HG02763 (cell line): ENCODE data around the gene CEBPA.
"Not testable (repeated sequence)": the region's sequence is repeated elsewhere in the genome, so short reads cannot be mapped to it uniquely, and the experiment has no call there.

ENCODE experiments used
- ATAC-seq: cut with Tn5 transposase; IDR thresholded peaks from one replicate; pipeline ENCODE4 v1.9.1; 2021; ENCODE audit warnings: mild to moderate bottlenecking, moderate library complexity; ENCODE audit not compliant: unreplicated experiment

The CEBPA gene

DNA sequence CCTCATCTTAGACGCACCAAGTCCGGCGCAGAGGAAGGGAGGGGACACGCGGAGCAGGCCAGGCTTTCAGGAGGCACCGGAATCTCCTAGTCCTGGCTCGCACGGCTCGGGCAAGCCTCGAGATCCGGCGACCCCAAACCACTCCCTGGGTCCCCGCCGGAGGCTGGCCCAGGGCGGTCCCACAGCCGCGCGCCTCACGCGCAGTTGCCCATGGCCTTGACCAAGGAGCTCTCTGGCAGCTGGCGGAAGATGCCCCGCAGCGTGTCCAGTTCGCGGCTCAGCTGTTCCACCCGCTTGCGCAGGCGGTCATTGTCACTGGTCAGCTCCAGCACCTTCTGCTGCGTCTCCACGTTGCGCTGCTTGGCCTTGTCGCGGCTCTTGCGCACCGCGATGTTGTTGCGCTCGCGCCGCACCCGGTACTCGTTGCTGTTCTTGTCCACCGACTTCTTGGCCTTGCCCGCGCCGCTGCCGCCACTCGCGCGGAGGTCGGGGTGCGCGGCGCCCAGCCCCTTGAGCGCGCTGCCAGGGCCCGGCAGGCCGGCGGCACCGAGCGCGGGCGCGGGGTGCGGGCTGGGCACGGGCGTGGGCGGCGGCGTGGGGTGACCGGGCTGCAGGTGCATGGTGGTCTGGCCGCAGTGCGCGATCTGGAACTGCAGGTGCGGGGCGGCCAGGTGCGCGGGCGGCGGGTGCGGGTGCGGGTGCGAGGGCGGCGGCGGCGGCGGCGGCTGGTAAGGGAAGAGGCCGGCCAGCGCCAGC is 1.0 kb downstream of the CEBPA start:
- ATAC-seq = no peak

DNA sequence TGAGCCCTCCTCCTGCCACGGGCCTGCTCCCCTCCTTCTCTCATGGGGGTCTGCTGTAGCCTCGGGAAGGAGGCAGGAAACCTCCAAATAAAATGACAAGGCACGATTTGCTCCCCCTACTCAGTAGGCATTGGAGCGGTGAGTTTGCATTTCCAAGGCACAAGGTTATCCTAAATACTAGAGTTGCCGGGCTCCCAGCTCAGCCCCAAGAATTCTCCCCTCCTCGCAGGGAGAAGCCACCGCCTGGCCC is 1.5 kb downstream of the CEBPA start:
- no peak for ATAC-seq

DNA sequence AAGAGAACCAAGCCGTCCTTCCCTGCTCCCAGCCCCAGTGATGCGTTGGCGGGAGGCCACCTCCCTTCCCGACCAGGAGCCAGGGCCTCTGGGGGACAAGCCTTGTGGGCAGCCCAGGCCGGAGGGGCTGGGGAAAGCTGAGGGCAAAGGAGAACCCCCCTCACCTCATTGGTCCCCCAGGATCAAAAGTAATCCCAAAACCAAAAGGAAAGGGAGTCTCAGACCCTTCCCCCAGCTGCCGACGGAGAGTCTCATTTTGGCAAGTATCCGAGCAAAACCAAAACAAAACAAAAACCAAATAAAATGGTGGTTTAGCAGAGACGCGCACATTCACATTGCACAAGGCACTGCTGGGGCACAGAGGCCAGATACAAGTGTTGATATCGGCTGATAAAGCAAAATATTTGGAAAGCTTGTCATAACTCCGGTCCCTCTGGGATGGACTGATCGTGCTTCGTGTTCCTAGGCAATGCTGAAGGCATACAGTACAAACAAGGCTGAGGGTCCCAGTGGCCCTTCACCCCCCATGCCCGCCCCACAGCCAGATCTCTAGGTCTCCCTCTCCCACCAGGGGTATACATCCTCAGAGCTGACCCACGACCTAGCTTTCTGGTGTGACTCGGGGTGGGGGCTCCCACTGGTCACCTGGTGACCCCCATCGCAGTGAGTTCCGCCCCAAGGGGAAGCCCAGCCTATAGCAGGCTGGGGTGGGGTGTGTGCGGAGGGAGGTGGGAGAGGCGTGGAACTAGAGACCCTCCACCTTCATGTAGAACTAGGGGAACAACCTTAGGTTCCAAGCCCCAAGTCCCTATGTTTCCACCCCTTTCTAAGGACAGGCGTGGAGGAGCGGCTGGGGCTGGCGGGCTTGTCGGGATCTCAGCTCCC is 2.1 kb downstream of the CEBPA start:
- ATAC-seq = no peak

DNA sequence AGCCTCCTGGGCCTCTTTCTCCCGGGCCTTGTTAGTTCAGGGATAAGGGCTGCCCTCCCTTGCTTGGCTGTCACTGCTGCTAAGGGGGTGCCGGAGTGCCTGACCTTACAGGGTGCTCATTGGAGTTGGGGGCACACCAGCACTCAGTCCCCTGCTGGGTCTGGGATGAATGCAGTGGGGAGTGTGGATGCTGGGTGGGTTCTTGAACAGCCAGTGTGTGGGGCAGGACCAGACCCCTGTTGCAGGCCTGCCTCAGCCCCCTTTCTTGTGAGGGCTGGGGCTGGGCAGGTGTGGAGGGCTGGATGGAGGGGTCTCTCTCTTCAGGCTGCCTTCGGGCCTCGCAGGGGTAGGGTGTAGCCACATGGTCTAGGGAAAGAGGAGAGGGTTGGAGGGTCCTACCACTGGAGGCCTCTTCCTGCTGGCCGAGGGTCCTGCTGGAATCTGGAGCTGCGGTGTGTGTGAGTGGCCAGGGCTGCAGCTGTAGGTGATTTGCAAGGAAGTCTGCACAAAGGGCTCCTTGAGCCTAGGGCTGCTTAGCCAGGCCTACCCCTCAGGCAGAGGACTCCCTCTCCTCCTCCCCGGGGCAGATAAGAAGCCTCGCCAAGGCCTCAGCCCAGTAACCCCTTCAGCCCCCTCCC is 3.2 kb downstream of the CEBPA start:
- ATAC-seq = no peak

DNA sequence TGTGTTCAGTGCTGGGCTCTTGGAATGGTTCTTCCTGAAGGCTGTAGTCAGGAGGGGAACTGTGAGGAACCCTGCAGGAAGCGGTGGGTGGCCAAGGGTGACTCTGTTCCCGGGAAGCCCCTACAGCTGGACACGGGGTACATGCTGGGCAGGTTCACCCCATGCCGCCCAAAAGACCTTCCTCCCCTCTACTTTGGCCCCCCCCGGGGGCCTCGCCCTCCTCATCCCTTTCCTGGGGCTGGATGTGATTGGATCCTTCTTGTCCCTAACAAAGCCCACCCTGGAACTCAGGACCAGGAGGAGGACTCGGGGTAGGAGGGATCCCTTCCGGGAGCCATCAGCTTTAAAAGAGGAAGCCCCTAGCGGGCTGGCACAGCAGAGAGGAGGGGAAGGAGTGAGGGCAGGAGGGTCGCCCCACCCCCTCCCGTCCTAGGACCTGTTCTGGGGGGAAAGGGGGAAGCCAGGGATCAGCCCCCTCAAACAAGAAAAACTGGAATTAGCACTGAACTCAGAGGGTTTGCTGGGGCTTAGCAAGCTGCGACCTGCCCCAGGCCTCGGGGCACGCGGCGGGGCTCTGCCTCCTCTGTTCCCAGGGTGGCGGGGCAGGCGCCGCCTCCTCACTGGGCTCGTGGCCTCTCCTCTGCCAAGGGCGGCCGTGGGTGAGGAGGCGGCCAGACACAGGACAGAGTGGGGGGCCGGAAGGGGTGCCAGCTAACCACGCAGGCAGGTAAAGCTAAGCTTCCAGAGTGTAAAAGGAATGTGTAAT is 4.0 kb downstream of the CEBPA start:
- ATAC-seq = no peak

DNA sequence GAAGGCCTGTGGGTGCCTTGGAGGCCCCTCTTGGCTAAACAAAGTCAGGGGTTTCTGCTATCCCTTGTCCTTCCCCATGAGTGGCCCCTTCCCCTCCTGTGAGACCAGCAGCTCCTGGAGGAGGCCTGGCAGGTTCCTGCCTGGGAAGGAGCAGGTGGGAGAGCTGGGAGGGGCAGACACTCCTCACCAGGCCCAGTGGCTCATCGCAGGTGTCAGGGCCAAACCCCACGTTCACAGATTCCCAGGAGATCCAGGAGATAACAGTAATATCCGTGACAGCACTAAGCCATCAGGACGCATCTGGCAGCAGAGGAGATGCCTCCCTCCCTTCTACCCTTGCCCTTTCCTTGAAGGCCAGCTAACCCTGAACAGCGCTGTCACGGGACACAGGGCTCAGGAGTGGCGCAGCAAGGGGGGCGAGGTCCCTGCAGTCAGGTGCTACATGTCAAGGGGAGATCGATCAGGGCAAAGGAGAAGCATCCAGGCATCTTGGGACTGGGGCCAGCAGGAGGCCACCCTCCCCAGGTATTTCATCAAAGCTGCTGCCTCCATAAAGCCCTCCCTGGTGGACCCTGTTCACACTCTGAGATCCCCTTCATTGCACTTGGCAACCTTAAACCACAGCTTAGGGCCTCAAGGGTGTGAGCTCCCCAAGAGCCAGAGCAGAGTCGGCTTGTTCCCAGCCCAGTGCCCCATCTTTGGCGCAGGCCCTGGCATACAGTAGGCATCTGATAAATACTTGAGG is 4.8 kb downstream of the CEBPA start:
- no peak for ATAC-seq

DNA sequence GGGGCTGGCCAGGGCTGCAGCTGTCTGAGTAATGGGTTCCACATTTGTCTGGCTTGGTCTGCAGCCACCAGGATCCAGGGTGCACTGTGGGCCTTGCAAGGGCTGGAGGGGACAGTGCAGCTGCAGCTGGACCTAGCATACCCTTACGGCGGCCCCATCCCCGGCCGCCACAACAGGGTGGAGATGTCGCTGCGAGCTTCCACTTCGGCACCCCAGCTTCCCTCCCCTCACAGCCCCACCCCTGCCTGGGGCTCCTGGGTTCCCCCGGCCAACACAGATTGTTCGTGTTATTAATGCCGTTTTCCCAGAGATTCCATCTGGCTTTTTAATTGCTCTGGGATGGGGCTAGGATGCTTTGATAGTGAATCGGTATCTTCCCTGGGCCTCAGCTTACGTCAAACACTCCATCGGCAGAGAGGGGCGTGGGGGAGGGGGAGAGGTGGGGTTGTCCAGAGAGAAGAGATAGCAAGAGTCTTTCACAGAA is 5.8 kb downstream of the CEBPA start:
- ATAC-seq = no peak

DNA sequence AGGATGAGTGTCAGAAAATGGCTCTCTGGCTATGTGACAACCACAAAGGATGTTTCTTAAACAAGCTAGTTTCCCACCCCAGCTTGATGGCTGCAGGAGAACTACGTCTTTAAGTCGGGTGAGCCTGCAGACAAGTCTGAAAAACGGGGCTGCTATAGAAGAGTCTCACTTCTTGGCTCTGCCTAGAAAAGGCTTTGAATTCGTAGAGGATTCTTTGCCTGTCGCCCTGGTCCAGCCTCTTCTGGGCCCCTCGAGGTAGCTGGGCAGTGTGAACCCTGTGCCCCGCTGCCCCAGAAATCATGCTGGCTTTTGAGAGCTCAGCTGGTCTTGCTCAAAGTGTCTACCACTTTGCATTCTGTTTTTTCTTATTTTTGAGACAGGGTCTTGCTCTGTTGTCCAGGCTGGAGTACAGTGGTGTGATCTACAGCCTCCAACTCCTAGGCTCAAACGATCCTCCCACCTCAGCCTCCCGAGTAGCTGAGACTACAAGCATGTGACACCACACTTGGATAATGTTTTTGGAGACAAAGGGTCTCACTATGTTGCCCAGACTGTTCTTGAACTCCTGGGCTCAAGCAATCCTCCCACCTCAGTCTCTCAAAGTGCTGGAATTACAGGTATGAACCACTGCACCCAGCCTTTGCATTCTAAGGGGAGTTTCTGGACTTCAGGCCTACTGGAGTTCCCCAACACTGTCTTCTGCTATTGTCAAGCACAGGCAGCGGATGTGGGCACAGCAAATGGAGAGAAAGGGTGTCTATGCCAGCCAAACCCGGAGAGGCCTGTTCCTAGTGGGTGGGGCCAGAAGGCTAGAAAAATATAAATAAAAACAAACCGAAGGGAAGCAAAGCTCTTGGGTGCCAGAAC is 6.5 kb downstream of the CEBPA start:
- ATAC-seq = no peak

DNA sequence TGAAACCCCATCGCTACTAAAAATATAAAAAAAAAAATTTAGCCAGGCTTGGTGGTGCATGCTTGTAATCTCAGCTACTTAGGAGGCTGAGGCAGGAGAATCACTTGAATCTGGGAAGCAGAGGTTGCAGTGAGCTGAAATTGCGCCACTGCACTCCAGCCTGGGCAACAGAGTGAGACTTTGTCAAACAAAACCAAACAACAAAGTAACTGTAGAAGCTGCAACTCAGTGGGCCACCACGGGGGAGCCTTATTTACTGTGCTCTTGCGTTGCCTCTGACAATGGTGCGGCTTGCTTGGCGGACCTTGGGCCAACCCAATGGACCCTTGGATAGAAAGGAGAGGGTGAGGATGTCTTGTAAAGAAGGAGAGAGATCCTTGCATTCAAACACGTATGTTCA is 7.3 kb downstream of the CEBPA start:
- ATAC-seq = not testable (repeated sequence)

DNA sequence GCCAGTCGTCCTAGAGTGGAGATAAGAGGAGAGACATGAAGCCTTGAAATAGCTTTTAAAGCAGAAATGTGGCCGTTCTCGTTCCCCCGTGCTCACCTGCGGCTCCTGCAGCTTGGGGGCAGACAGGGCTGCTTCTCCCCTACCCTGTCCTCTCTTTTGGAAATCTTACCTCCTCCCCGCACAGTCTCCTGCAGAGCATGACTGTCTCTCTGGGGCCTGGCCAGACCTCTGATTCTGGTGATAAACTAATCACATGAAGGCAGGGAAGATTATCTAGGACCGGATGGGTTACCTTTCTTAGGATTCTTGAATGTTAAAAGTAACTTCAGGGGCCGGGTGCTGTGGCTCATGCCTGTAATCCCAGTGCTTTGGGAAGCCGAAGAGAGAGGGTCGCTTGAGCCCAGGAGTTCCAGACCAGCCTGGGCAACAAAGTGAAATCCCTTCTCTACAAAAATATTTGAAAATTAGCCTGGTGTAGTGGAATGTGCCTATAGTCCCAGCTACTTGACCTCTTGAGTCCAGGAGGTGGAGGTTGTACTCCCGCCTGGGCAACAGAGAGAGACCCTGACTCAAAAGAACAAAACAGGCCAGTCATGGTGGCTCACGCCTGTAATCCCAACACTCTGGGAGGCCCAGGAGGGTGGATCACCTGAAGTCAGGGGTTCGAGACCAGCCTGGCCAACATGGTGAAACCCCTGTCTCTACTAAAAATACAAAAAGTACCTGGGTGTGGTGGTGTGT is 8.1 kb downstream of the CEBPA start:
- ATAC-seq = no peak

DNA sequence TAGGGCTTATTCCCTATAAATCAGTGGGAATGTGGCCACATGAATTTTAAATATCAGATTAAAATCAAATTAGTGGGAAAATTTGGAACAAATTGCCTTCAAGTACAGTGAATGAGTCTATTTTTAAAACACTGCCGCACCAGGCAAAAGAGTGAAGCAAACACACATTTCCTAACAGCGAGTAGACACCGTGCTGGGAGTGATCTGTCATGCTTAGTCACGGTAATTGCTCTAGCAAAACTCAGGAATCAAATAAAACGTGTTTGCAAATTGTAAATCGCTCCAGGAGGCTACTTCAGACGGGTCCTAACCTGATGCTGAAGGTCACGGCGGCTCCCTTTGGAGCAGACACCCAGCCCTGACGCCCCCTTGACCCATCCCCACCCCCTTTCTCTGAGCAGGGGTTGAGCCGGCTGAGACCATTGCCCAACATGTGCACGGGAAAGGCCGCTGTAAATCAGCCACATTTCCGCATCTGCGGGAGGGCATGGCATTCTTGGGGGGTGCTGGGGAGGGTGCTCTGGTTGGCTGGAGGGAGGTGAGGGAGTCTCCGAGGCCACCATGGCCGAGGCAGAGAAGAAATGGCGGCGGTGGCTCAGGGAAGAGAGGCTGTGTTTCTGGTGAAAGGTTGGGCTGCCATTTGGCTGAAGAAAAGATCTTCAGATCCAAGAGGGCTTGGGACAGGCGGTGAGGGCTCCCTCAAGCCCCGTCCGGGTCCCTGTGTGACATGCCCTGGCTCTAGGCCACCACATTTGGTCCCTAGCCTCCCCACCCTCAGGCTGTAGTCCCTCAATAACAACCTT is 8.9 kb downstream of the CEBPA start:
- no peak for ATAC-seq

DNA sequence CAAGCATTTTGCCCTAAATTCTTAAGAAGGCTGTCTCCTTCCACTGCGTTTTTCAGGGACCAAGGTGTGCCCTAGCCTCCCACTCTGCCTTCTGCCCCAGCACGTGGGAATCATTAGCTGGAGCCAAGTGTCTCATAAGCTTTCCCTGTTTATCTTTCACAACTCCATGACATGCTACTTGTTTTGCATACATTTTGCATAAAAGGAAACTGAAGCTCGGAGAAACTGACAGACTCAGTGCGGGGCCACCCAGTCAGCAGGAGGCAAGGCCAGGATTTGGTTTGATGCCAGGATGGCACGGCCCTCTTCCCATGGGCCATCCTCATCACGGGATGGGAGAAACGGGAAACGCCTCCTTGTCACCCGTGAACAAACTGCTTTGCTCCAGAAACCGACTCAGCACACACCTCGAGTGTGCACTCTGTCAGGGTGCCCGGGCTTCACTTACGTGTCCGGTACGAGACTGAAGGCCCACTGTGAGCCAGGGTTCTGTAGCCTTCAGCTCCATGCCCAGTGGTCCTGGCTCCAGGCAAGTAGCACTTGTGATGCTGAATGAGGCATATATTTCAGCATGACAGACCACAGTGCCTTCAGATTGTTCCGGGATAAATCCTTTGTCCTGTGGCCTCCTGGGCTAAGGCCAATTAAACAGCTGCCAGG is 9.6 kb downstream of the CEBPA start:
- ATAC-seq = no peak

DNA sequence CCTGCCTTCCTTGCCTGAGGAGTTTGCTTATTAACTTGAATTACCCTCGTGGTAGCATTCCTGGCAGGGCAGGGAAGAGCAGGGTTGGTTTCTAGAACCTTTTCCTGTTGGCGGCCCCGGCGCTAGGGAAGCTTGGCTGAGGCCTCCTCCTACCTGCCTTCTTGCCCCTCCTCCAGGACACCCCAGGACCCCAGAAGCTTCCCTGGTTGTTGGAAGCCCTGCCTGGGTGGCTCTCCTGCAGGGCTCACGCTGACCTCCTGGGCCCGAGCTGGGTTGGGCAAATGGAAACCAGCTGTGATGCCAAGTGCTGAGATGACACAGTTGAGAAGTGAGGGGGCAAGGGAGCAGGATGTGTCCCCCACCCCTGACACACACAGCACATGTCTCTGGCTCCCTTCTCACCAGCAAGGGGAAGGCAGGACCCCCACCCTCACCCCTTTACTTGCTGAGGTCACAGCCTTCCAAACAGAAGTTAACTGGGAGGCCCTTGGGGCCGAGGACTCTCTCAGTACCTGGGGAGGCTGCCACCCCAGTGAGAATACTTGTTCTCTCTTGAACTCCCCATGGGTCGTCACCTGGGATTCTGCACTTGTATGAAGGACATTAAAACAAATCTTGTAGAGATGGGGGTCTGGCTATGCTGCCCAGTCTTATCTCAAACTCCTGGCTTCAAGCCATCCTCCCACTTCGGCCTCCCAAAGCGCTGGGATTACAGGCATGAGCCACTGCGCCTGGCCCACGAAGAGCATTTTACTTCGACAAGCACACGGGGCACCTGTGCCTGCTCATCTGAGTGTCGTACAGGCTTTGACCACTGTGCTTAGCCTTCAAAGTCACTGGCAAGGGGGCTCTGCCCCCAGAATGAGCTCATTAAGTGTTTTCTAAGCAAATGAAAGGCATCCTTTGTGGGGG is 10.5 kb downstream of the CEBPA start:
- ATAC-seq = no peak

DNA sequence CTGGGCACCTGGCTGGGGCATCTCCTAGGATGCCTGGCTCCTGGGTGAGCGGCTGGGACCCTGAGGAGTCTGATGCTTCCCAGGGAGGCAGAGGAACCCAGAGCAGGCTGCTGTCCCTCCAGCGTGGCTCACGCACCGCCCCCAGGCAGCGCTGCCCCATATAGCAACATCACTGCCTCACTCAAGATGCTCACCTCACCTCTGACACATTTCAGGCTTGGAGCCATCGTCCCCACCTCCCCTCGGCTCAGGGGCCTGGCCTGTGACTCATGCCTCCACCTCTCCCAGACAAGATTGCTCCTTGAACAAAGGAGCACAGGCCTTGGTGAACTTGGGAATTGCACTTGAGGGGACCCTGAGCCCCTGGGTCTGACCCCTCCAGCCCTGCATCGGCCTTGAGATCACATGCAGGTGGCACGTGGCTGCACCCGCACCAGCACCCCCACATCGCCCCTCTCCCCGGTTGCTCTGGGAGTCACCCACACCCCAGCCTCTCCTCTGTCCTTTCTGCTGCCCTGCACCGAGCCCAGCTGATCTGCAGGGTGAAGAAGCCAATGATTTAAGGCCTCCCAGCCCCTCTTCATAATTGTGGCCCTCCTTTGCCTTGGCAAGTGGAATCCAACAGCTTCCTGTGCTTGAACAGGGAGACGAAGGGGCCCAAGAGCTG is 11.2 kb downstream of the CEBPA start:
- ATAC-seq = no peak

DNA sequence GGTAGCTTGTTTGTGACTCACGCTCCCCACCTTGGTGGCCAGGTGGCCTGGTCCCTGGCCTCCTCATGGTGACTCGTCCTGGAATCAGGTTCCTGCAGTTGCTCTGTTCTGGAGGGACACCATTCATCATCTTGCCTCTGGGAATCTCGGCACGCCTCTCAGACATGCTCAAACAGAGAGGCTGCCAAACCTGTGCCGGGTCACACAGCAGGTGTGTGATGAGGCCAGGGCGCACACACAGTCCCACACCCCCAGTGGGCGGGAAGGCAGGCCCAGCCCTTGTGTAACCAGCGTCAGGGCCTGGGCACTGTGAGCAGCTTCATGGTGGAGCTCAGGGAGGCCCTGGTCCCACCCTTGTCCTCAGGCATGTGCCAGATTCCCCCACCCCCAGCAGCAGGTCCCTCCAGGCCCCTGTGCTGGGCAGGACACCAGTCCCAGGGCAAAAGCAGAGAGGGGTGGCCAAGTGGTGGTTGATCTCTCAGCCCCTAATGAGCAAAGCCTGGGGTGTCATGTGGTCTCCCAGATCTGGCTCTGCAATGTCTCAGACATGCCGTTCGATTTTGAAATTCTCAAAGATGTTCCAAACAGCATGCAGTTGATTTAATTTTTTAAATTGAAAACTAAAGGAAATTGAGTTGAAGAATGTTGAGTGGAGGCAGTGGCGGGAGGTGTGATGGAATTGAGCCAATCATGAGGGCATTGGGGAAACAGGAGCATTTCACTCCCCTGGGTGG is 12.1 kb downstream of the CEBPA start:
- ATAC-seq = no peak
